CD14-positive monocyte (primary cell): ENCODE results near the gene CACNA1B. TPM values are rescaled to one million over a fixed set of nuclear protein-coding genes. Genes with fewer than 3 reads are reported as not detected.

Experiments
- DNase-seq, 3 donors: peaks; one replicate each; pipeline ENCODE4 v3.0.0-alpha.2; 2011 to 2022
- H2AFZ ChIP-seq: 2 replicates; pipeline ENCODE4 v1.6.0; 2012; ENCODE audit warnings: mild to moderate bottlenecking, low read depth, low read length, inconsistent platforms; ENCODE audit not compliant: insufficient read depth, poor library complexity, severe bottlenecking
- H3K27ac ChIP-seq, 2 donors: 1 replicate in 1 of 2; 2 replicates in 1 of 2; pipeline ENCODE4 v1.5.1; 2012 to 2013; ENCODE audit warnings: low read length in 2 of 2, control low read depth in 1 of 2, inconsistent platforms in 1 of 2, low read depth in 1 of 2, mild to moderate bottlenecking in 1 of 2
- H3K27me3 ChIP-seq, 2 donors: one replicate each; pipeline versions ENCODE4 v1.6.0 to v1.6.1; 2011 to 2013; ENCODE audit warnings: low read length in 2 of 2; ENCODE audit not compliant: control insufficient read depth in 2 of 2, insufficient read depth in 2 of 2
- H3K36me3 ChIP-seq, 2 donors: replicated peaks in 1 of 2; 1 replicate in 1 of 2; 2 replicates in 1 of 2; pipeline versions ENCODE4 v1.5.1 to v1.6.1; 2012 to 2013; ENCODE audit warnings: low read length in 2 of 2, control low read depth in 1 of 2, inconsistent platforms in 1 of 2, mild to moderate bottlenecking in 1 of 2; ENCODE audit not compliant: insufficient read depth in 2 of 2, control insufficient read depth in 1 of 2
- H3K4me1 ChIP-seq, 2 donors: 1 replicate in 1 of 2; 2 replicates in 1 of 2; pipeline versions ENCODE4 v1.5.1 to v1.6.1; 2012 to 2013; ENCODE audit warnings: low read length in 2 of 2, control low read depth in 1 of 2, inconsistent platforms in 1 of 2, mild to moderate bottlenecking in 1 of 2, moderate library complexity in 1 of 2; ENCODE audit not compliant: insufficient read depth in 2 of 2, control insufficient read depth in 1 of 2
- H3K4me2 ChIP-seq: replicated peaks from 2 replicates; pipeline ENCODE3; 2012; ENCODE audit warnings: low read length, moderate library complexity, mild to moderate bottlenecking; ENCODE audit not compliant: poor library complexity, severe bottlenecking; ENCODE audit errors: extremely low read depth
- H3K4me3 ChIP-seq, 3 experiments: fragments of 200-600 bp in 1 of 3; sonication (generic) in 1 of 3; replicated peaks in 1 of 3; 1 replicate in 2 of 3; 2 replicates in 1 of 3; pipeline ENCODE4 v1.5.1; 2011 to 2013; ENCODE audit warnings: low read length in 3 of 3, mild to moderate bottlenecking in 3 of 3, control low read depth in 2 of 3, low read depth in 2 of 3, inconsistent platforms in 1 of 3, moderate library complexity in 1 of 3
- H3K79me2 ChIP-seq: 2 replicates; pipeline ENCODE4 v1.6.0; 2012; ENCODE audit warnings: mild to moderate bottlenecking, control low read depth, inconsistent platforms, low read length, moderate library complexity; ENCODE audit not compliant: insufficient read depth
- H3K9ac ChIP-seq: 2 replicates; pipeline ENCODE4 v1.6.0; 2017; ENCODE audit warnings: low read length, mild to moderate bottlenecking; ENCODE audit not compliant: insufficient read depth, poor library complexity, severe bottlenecking
- H3K9me3 ChIP-seq, 2 donors: replicated peaks in 1 of 2; 1 replicate in 1 of 2; 2 replicates in 1 of 2; pipeline versions ENCODE4 v1.5.1 to v1.6.1; 2012 to 2013; ENCODE audit warnings: low read length in 2 of 2, control low read depth in 1 of 2; ENCODE audit not compliant: control insufficient read depth in 1 of 2, insufficient read depth in 1 of 2
- H4K20me1 ChIP-seq: 2 replicates; pipeline ENCODE4 v1.6.0; 2012; ENCODE audit warnings: mild to moderate bottlenecking, low read length, control low read depth, moderate library complexity; ENCODE audit not compliant: insufficient read depth
- H3K27ac Mint-ChIP-seq, 7 donors: one replicate each; pipeline ENCODE4 v1.8.0; 2020; ENCODE audit warnings: mild to moderate bottlenecking in 7 of 7, mixed read lengths in 7 of 7, moderate library complexity in 6 of 7, inconsistent platforms in 2 of 7
- H3K27me3 Mint-ChIP-seq, 3 donors: one replicate each; pipeline ENCODE4 v1.8.0; 2021 to 2022; ENCODE audit warnings: low read depth in 3 of 3, mild to moderate bottlenecking in 3 of 3, mixed read lengths in 3 of 3, moderate library complexity in 3 of 3, inconsistent platforms in 1 of 3
- H3K36me3 Mint-ChIP-seq, 2 donors: one replicate each; pipeline ENCODE4 v1.8.0; 2020; ENCODE audit warnings: mixed read lengths in 2 of 2, inconsistent platforms in 1 of 2, mild to moderate bottlenecking in 1 of 2
- H3K4me1 Mint-ChIP-seq: one replicate; pipeline ENCODE4 v1.8.0; 2020; ENCODE audit warnings: mild to moderate bottlenecking, mixed read lengths
- H3K4me3 Mint-ChIP-seq, 2 donors: one replicate each; pipeline ENCODE4 v1.8.0; 2020; ENCODE audit warnings: mild to moderate bottlenecking in 2 of 2, mixed read lengths in 2 of 2, moderate library complexity in 1 of 2
- H3K9me3 Mint-ChIP-seq, 7 donors: one replicate each; pipeline ENCODE4 v1.8.0; 2020 to 2022; ENCODE audit warnings: mixed read lengths in 7 of 7, mild to moderate bottlenecking in 6 of 7, moderate library complexity in 6 of 7, inconsistent platforms in 2 of 7
- WGBS: methylation state at CpG from one replicate; pipeline ENCODE4 v1.1.5; 2013; ENCODE audit warnings: missing lambda C conversion rate; ENCODE audit not compliant: insufficient coverage; 5-methylcytosine and 5-hydroxymethylcytosine counted together
- intact Hi-C, 2 donors: fragments of 100-400 bp; cut with micrococcal nuclease; formaldehyde crosslinking; loops; one replicate each; pipeline versions ENCODE4 v1.15.0 to v1.15.1; 2023
- polyA plus RNA-seq, 3 donors: library from polyadenylated mRNA; depleted of rRNA in 1 of 3; unstranded in 2 of 3; stranded (reverse) in 1 of 3; fragments of 300-500 nt in 2 of 3; fragments of >200 nt in 1 of 3; fragmentation: Illumina TruSeq in 2 of 3; gene quantifications; 1 replicate in 2 of 3; 2 replicates in 1 of 3; pipeline ENCODE4 v1.2.3, GENCODE V29; 2012 to 2021
- TF ChIP-seq, protein P1 (sequence below): fragments of 200-600 bp; IDR thresholded peaks from one replicate; pipeline ENCODE4 v1.8.0; 2022; ENCODE audit warnings: antibody characterized with exemption, mild to moderate bottlenecking

Gene CACNA1B
- polyA plus RNA-seq, 3 donors, result not detected

DNA sequence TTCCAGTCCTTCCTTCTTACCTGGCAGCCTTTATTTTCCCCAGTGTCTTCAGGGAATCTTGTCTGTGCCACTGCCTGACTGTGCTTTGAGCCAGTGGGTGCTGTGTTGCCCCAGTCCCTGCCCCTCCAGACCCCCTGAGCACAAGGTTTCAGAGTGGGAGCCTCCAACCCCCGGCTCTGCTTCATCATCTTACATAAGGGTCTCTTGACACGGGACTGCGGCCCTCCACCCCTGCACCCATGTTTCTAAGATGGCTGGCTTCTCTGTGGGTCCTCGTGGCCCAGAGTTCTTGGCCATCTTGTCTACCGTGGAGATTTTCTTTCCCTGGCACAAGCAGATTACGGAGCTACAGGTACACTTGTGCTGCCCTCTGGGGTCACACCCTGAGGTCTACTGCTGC, 194.1 kb downstream of the CACNA1B start:
- 85% methylated on average over 6 of the region's 6 CpGs for WGBS
- no peak overlapping the region for H2AFZ ChIP-seq
- no peaks in the 10 kb centered on the region for H3K9me3 Mint-ChIP-seq
- H3K36me3 Mint-ChIP-seq, result no peaks in the 10 kb centered on the region
- no peaks in the 10 kb centered on the region for H3K36me3 ChIP-seq
- no peak overlapping the region for H3K4me3 ChIP-seq
- H3K4me1 Mint-ChIP-seq, result no peaks in the 10 kb centered on the region
- no peak overlapping the region for H3K9ac ChIP-seq
- H3K4me2 ChIP-seq, result no peak overlapping the region
- H3K27ac Mint-ChIP-seq, result no peak overlapping the region
- no peaks in the 10 kb centered on the region for H3K79me2 ChIP-seq
- H3K27ac ChIP-seq, result no peak overlapping the region
- H3K4me3 Mint-ChIP-seq, result no peak overlapping the region
- H3K27me3 ChIP-seq, result no peaks in the 10 kb centered on the region
- H4K20me1 ChIP-seq, result no peaks in the 10 kb centered on the region
- TF ChIP-seq, protein P1, sequence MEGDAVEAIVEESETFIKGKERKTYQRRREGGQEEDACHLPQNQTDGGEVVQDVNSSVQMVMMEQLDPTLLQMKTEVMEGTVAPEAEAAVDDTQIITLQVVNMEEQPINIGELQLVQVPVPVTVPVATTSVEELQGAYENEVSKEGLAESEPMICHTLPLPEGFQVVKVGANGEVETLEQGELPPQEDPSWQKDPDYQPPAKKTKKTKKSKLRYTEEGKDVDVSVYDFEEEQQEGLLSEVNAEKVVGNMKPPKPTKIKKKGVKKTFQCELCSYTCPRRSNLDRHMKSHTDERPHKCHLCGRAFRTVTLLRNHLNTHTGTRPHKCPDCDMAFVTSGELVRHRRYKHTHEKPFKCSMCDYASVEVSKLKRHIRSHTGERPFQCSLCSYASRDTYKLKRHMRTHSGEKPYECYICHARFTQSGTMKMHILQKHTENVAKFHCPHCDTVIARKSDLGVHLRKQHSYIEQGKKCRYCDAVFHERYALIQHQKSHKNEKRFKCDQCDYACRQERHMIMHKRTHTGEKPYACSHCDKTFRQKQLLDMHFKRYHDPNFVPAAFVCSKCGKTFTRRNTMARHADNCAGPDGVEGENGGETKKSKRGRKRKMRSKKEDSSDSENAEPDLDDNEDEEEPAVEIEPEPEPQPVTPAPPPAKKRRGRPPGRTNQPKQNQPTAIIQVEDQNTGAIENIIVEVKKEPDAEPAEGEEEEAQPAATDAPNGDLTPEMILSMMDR, result no peak
- intact Hi-C loops, result no loop called here
- DNase-seq, result no peak
- no peaks in the 10 kb centered on the region for H3K9me3 ChIP-seq
- peaks cover 3 to 5% (median 4%) of the 10 kb centered on the region in 3 donors for H3K27me3 Mint-ChIP-seq
- H3K4me1 ChIP-seq, result no peaks in the 10 kb centered on the region

DNA sequence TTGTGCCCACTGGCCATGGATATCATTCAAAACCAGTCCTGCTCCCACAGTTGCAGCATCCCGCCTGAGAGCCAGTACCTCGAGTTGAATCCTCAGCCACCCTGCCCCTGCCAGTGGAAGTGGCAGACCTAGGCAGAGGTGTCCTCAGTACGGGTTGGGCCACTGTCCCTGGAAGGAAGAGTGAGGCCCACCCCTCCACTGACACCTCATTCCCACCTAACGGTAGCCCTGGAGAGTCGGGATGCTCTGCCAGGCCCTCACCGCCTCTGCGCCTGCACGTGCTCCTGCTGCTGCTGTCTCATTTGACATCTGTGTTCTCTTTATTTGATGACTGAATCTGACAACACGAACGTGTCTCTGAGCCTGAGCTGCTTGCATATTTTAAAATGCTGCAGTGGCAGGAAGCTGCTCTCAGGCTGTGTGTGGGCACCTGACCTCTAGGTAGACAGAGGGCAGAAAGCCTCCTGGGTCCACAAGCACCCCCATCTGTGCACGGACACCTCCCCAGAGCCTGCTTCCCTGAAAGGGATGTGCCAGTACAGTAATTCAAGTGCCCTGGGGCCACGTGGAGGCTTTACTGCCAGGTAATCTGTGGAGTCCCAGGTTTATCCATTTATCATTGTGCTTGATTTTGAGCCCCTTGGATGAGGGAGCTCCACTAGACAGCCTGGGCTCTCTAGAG, 194.7 kb downstream of the CACNA1B start:
- Histone ChIP-seq H3K4me2 (no peak overlapping the region), H3K9me3 (no peaks in the 10 kb centered on the region), H3K9ac (no peak overlapping the region), H4K20me1 (no peaks in the 10 kb centered on the region), H3K4me1 (no peaks in the 10 kb centered on the region), H3K27ac (no peak overlapping the region), H3K27me3 (no peaks in the 10 kb centered on the region), H2AFZ (no peak overlapping the region), H3K36me3 (no peaks in the 10 kb centered on the region), H3K4me3 (no peak overlapping the region), H3K79me2 (no peaks in the 10 kb centered on the region)
- DNase-seq, result no peak
- no peaks in the 10 kb centered on the region for H3K4me1 Mint-ChIP-seq
- WGBS, result 85% methylated on average over 11 of the region's 12 CpGs
- peaks cover 3 to 5% (median 4%) of the 10 kb centered on the region in 3 donors for H3K27me3 Mint-ChIP-seq
- TF ChIP-seq, protein P1, result no peak
- no peak overlapping the region for H3K4me3 Mint-ChIP-seq
- peaks cover 0 to 2% (median 0%) of the 10 kb centered on the region in 7 donors for H3K9me3 Mint-ChIP-seq
- H3K36me3 Mint-ChIP-seq, result no peaks in the 10 kb centered on the region
- peak overlapping the region in 1 of 7 donors; percentile 57 for H3K27ac Mint-ChIP-seq
- intact Hi-C loops, result no loop called here
